ENCODE data around the gene MTUS2.

GRCh38 chr13:29292045-29292444 lies 471.9 kb downstream of the MTUS2 start:
- TF ChIP-seq CTCF (IDR thresholded peaks at IDR 0.05), result no peak
- no peak for TF ChIP-seq EP300 (IDR thresholded peaks at IDR 0.05; ENCODE audit: low read depth)
